Gastrocnemius medialis (tissue), 4 donors: ENCODE data around the gene CLRN1. TPM values are rescaled to one million over a fixed set of nuclear protein-coding genes. Genes with fewer than 3 reads are reported as not detected.

ENCODE experiments used
- ATAC-seq, 2 donors: fragments of 150-250 bp; one replicate each; pipeline ENCODE4 v1.9.1; 2016
- DNase-seq, 2 donors: peaks; one replicate each; pipeline ENCODE4 v3.0.0-alpha.2; 2019
- H3K27ac ChIP-seq, 4 donors: fragments of 200-600 bp; sonication (generic); 1 replicate in 1 of 4; 2 replicates in 3 of 4; pipeline ENCODE4 v1.5.1; 2016 to 2018; ENCODE audit warnings: mild to moderate bottlenecking in 2 of 4, moderate library complexity in 1 of 4
- H3K27me3 ChIP-seq, 3 donors: fragments of 200-600 bp; sonication (generic) in 2 of 3; 1 replicate in 1 of 3; 2 replicates in 2 of 3; pipeline versions ENCODE4 v1.5.1 to v1.6.0; 2016 to 2019; ENCODE audit warnings: mild to moderate bottlenecking in 1 of 3, moderate library complexity in 1 of 3
- H3K36me3 ChIP-seq, 2 donors: fragments of 200-600 bp; sonication (generic) in 1 of 2; one replicate each; pipeline ENCODE4 v1.5.1; 2017 to 2018
- H3K4me1 ChIP-seq, 2 donors: fragments of 200-600 bp; sonication (generic) in 1 of 2; one replicate each; pipeline ENCODE4 v1.5.1; 2016 to 2017; ENCODE audit warnings: mild to moderate bottlenecking in 2 of 2
- H3K4me3 ChIP-seq, 4 donors: fragments of 200-600 bp; sonication (generic) in 3 of 4; 1 replicate in 1 of 4; 2 replicates in 3 of 4; pipeline ENCODE4 v1.5.1; 2016 to 2019; ENCODE audit warnings: mild to moderate bottlenecking in 2 of 4
- H3K9me3 ChIP-seq, 3 donors: fragments of 200-600 bp; sonication (generic) in 2 of 3; 1 replicate in 1 of 3; 2 replicates in 2 of 3; pipeline ENCODE4 v1.5.1; 2016 to 2019
- CTCF ChIP-seq, 5 experiments: fragments of 450-650 bp in 3 of 5; fragments of 200-600 bp in 2 of 5; sonication (generic) in 2 of 5; IDR thresholded peaks in 4 of 5; conservative IDR thresholded peaks in 1 of 5; 1 replicate in 4 of 5; 2 replicates in 1 of 5; pipeline ENCODE4 v1.5.1; 2016 to 2019; ENCODE audit warnings: antibody characterized with exemption in 5 of 5, mild to moderate bottlenecking in 3 of 5, moderate library complexity in 3 of 5
- POLR2A ChIP-seq, 2 donors: fragments of 450-650 bp; IDR thresholded peaks; one replicate each; pipeline ENCODE4 v1.6.1; 2017; ENCODE audit warnings: antibody characterized with exemption in 2 of 2, mild to moderate bottlenecking in 2 of 2, moderate library complexity in 2 of 2
- in situ Hi-C, 4 donors: fragments of 200-750 bp; cut with MboI; loops; one replicate each; pipeline versions ENCODE4 v1.15.0 to v1.8.0; 2017; ENCODE audit warnings: low sequenced_read_pairs in 4 of 4
- intact Hi-C: fragments of 100-400 bp; cut with DNase I; formaldehyde crosslinking; loops from one replicate; pipeline ENCODE4 v1.15.1; 2023; ENCODE audit warnings: low total_unique reads
- total RNA-seq, 4 donors: library from RNA; depleted of rRNA; stranded (reverse); fragments of >200 nt; gene quantifications; one replicate each; pipeline versions ENCODE4 v1.1.0 to v1.2.3, GENCODE V29; 2016

CLRN1 gene
- not detected for total RNA-seq

GRCh38 chr3:150972366-150973071, at the start of gene CLRN1:
Gene CLRN1 (minus strand): TSS chr3:150972727. CDS start chr3:150972708, 19 bp downstream.
- Histone ChIP-seq H3K9me3 (no peaks in the 10 kb centered on the region), H3K36me3 (no peaks in the 10 kb centered on the region), H3K27me3 (no peaks in the 10 kb centered on the region), H3K4me1 (no peaks in the 10 kb centered on the region), H3K4me3 (no peak within 1 kb of the TSS), H3K27ac (no peak within 1 kb of the TSS)
- in situ Hi-C loops (no loop called here), intact Hi-C loops (no loop called here)
- ATAC-seq (no peak), DNase-seq (no peak)
- no peak for TF ChIP-seq POLR2A (IDR thresholded peaks at IDR 0.05)
- TF ChIP-seq CTCF (IDR thresholded peaks at IDR 0.05 in 4 of 5, conservative IDR thresholded peaks at IDR 0.05 in 1 of 5): no peak

- no peak for DNase-seq
- ATAC-seq: no peak
- Histone ChIP-seq H3K27me3 (no peaks in the 10 kb centered on the region), H3K4me1 (no peaks in the 10 kb centered on the region), H3K27ac (no peak overlapping the region), H3K9me3 (no peaks in the 10 kb centered on the region), H3K4me3 (no peak overlapping the region), H3K36me3 (no peaks in the 10 kb centered on the region)
- in situ Hi-C loops: no loop called here
- TF ChIP-seq CTCF (IDR thresholded peaks at IDR 0.05 in 4 of 5, conservative IDR thresholded peaks at IDR 0.05 in 1 of 5) (no peak), POLR2A (IDR thresholded peaks at IDR 0.05) (no peak)
- intact Hi-C loops: no loop called here
These were observed 43.9 kb upstream of the CLRN1 start for GRCh38 chr3:151016478-151016795.

- Histone ChIP-seq H3K36me3 (no peaks in the 10 kb centered on the region), H3K27me3 (no peaks in the 10 kb centered on the region), H3K4me3 (no peak overlapping the region), H3K9me3 (no peaks in the 10 kb centered on the region), H3K27ac (no peak overlapping the region), H3K4me1 (no peaks in the 10 kb centered on the region)
- in situ Hi-C loops (no loop called here), intact Hi-C loops (no loop called here)
- ATAC-seq: no peak
- no peak for TF ChIP-seq CTCF (IDR thresholded peaks at IDR 0.05 in 4 of 5, conservative IDR thresholded peaks at IDR 0.05 in 1 of 5)
- no peak for DNase-seq
These were observed 43.4 kb upstream of the CLRN1 start for GRCh38 chr3:151015767-151016477.

- intact Hi-C loops: no loop called here
- Histone ChIP-seq H3K4me3 (no peak overlapping the region), H3K4me1 (no peaks in the 10 kb centered on the region), H3K9me3 (no peaks in the 10 kb centered on the region), H3K36me3 (no peaks in the 10 kb centered on the region), H3K27me3 (no peaks in the 10 kb centered on the region), H3K27ac (no peak overlapping the region)
- in situ Hi-C loops: no loop called here
- DNase-seq (no peak), ATAC-seq (no peak)
- TF ChIP-seq CTCF (IDR thresholded peaks at IDR 0.05 in 4 of 5, conservative IDR thresholded peaks at IDR 0.05 in 1 of 5): no peak
- no peak for TF ChIP-seq POLR2A (IDR thresholded peaks at IDR 0.05)
These were observed 42.7 kb upstream of the CLRN1 start for GRCh38 chr3:151015181-151015580.
